ENCODE measurements around the gene DCAKD.

Gene DCAKD

DNA sequence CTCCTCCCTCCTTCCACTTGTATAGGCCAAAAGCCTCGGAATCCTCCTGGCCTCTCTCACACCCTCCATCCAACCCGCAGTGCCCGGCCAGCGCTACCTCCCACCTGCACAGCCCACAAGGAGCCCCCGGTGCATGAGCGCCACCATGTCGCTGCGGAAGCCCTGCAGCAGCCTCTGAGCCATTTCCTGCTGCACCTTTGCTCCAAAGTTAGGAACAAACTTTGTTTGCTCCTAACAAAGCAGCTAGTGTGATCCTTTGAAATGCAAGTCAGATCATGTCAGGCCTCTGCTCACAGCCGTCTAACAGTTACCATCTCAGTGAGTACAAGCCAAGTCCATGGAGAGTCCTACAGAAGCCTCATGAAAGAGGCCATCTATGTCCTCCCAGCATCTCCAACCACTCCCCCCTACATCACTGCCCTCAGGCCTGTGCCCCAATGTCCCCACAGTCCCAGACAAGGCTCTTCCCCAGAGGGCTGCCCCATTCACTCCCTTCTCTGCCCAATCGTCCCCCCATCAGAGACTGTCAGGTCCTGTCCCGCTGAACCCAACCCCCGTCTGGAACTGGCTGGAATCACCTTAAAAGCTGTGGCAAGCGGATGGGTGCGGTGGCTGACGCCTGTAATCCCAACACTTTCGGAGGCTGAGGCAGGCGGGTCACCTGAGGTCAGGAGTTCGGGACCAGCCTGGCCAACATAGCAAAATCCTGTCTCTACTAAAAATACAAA, 7.5 kb downstream of the DCAKD start:
- TF ChIP-seq, protein P1, sequence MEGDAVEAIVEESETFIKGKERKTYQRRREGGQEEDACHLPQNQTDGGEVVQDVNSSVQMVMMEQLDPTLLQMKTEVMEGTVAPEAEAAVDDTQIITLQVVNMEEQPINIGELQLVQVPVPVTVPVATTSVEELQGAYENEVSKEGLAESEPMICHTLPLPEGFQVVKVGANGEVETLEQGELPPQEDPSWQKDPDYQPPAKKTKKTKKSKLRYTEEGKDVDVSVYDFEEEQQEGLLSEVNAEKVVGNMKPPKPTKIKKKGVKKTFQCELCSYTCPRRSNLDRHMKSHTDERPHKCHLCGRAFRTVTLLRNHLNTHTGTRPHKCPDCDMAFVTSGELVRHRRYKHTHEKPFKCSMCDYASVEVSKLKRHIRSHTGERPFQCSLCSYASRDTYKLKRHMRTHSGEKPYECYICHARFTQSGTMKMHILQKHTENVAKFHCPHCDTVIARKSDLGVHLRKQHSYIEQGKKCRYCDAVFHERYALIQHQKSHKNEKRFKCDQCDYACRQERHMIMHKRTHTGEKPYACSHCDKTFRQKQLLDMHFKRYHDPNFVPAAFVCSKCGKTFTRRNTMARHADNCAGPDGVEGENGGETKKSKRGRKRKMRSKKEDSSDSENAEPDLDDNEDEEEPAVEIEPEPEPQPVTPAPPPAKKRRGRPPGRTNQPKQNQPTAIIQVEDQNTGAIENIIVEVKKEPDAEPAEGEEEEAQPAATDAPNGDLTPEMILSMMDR (IDR thresholded peaks at IDR 0.05; ENCODE audit: low read depth, low read length, missing control alignments) = no peak

DNA sequence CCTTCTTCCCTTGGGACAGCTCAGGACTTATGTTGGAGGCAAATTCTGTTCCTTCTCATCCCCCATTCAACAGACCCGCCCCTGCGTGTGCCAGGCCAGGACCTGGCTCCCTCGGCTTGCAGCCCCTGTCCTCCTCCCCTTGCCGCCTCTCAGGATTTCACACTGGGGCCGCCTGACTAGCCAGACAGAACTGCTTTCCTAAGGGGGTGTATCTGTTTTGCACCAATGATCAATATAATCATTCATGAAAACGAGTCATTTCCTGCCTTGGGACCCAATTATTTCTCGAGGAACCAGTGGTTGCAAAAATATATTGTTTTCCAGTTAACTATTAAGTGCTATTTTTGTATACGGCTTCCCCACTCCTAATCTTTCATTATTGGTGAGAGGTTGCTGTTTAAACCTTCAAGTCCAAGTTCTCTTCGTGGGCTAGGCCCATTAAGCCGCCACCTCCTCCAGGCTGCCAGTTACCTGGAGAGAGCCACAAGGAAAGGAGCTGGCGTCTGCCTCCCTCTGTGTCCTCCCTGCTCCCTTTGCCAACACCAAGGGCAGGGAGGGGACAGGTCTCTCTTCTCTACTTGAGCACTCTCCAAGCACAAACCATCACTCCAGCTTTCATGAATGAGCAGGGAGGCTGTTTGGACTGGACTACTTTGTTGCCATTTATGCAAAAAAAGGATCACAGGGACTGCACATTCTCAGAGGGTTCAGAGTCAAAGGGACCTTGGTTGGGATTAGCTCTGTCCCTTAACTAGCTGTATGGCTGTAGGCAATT, 8.9 kb downstream of the DCAKD start:
- TF ChIP-seq, protein P1 (IDR thresholded peaks at IDR 0.05; ENCODE audit: low read depth, low read length, missing control alignments) = no peak
- H3K4me3 ChIP-seq (replicated peaks; ENCODE audit: low read depth, low read length) = no peak overlapping the region
- DNase-seq (ENCODE audit: extremely low read depth, low read depth) = no peak

More for the DNA sequence above, 7.5 kb downstream of the DCAKD start:
- DNase-seq (ENCODE audit: extremely low read depth, low read depth) = no peak
- H3K4me3 ChIP-seq (replicated peaks; ENCODE audit: low read depth, low read length) = no peak overlapping the region

DNA sequence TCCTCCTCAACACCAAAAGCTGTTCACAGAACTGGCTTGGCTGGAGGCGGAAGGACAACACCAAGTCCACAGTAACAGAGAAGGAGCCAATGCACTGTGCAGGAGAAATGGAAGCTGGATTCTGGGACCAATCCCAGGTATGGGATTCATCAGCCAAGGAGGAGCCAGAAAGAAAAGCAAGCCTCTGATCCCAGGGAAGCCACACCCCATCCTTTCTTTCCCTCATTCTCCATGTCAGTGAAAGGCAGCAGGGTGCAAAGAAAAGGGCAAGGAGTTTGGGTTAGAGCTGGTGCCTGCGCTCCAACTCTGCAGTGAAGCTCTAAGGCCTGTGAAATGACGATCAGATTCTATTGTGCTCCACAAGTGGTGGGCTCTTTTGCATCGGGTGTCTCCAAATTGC, 11.0 kb downstream of the DCAKD start:
- TF ChIP-seq, protein P1 (IDR thresholded peaks at IDR 0.05; ENCODE audit: low read depth, low read length, missing control alignments) = no peak
- no peak for DNase-seq (ENCODE audit: extremely low read depth, low read depth)
- H3K4me3 ChIP-seq (replicated peaks; ENCODE audit: low read depth, low read length) = no peak overlapping the region

DNA sequence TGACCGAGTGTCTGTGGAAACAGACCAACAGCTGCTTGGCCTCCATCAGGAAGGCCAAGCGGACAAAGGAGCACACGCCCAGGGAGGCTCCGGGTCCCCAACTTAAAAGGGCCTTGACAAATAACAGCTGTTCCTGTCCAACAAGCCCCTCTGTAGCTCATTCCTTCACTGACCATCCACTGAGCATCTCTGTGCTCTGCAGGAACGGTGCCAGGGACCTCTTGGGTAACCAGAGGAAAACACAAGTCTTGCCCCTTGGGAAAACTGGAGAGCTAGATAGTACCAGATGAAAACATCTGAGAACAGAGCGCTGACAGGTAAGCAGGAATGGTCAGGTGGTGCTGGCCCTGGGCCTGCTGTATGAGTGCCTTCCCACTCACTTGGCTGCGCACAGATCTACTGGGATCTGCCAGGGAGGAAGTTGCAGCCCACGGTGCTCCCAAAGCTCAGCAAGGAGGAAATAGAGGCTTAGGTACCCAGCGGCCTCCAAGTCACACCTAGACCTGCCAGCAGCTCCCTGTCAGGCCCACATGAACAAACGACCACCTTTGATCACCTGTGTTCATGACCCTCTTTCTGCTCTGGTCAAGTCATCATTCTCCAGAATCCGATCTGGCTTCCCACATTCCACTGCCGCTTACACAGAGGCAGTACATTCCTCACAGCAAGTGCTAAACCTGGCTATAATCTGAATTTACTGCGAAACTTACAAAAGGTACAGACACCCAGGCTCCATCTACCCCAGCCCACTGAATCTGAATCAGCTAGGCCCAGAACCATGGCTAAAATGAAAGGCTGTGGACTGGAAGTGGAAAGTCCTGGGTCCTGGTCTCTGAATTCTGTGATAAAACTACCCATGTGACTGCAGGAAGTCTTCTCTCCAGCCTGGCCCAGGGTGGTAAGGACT, 12.5 kb downstream of the DCAKD start:
- no peak overlapping the region for H3K4me3 ChIP-seq (replicated peaks; ENCODE audit: low read depth, low read length)
- TF ChIP-seq, protein P1 (IDR thresholded peaks at IDR 0.05; ENCODE audit: low read depth, low read length, missing control alignments) = no peak
- DNase-seq (ENCODE audit: extremely low read depth, low read depth) = no peak

DNA sequence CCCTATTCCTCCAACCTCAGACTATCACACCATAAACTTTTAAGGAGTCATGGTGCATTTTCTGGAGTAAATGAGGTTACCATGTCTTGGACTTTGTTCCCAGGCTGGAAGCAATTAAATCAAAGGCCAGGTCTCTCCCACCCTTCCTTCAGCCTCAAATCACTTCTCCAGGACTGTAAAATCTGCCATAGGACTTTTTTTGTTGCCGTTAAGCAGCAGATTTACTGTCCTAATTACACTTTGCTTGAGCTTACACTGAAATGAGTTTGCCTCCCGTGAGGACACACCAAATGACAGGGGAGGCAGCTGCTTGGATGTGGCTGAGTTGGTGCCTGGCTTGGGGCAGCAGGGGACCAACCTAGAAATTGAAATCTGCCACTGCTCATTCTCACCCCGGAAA, 14.7 kb downstream of the DCAKD start:
- no peak for DNase-seq (ENCODE audit: extremely low read depth, low read depth)
- H3K4me3 ChIP-seq (replicated peaks; ENCODE audit: low read depth, low read length) = no peak overlapping the region
- TF ChIP-seq, protein P1 (IDR thresholded peaks at IDR 0.05; ENCODE audit: low read depth, low read length, missing control alignments) = no peak

DNA sequence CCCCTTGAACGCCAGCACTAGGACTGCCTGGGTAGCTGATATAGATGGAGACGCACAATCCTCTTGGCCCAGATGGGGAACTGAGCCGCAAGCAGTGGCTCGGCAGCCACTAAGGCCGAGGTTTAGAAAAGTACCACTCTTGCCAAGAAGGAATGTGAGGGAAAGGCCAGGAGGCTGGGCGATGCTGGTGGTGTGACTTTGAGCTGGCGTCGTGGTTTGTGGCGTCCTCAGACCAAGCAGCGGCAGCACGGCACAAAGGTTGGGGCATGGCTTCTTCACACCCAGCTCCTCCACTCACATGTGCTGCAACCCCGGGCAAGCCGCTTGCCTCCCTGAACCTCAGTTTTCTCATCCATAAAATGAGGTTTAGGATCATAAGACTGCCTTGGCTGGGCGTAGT, 15.6 kb downstream of the DCAKD start:
- TF ChIP-seq, protein P1 (IDR thresholded peaks at IDR 0.05; ENCODE audit: low read depth, low read length, missing control alignments) = no peak
- DNase-seq (ENCODE audit: extremely low read depth, low read depth) = no peak
- H3K4me3 ChIP-seq (replicated peaks; ENCODE audit: low read depth, low read length) = no peak overlapping the region
